ENCODE measurements around the gene PAAF1. TPM values are rescaled to one million over a fixed set of nuclear protein-coding genes. Genes with fewer than 3 reads are reported as not detected.

The PAAF1 gene
- total and polyA plus RNA-seq, 2 experiments from 2014 or later, result 13.6 to 18.1 TPM

DNA sequence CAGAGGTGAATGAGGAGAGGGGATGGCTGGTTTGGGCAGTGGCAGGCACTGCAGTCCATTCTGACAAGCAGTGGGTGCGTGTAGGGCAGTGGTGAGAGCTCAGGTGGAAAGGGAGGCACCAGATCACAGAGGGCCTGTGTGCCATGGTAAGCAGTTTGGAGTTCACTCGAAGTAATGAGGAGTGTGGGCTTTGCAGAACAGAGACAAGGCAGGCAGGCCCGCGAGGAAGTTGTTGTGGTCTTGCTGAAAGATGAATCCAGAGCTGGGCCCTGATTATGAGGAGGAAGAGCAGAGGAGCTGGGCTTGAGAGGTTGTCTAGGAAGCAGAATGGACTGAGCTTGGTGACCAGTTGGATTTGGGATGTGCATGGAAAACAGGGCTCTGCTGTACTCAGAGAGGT is 72.4 kb downstream of the PAAF1 start:
- no peaks in the 10 kb centered on the region for H4K20me1 ChIP-seq (replicated peaks; ENCODE audit: insufficient read depth)
- H3K4me1 ChIP-seq (ENCODE audit: insufficient read depth), result peaks cover 3% of the 10 kb centered on the region; the same call in 1 of the 2 replicates
- H2AFZ ChIP-seq, result no peak overlapping the region
- H3K4me3 ChIP-seq, result no peak overlapping the region
- H3K79me2 ChIP-seq (replicated peaks; ENCODE audit: insufficient read depth), result no peaks in the 10 kb centered on the region
- Mint-ChIP-seq H3K9me3 (peaks cover 7% of the 10 kb centered on the region; the same call in 2 of the 3 replicates), H3K27me3 (ENCODE audit: insufficient read depth, low read depth, poor library complexity) (no peaks in the 10 kb centered on the region), H3K36me3 (ENCODE audit: low read depth) (no peaks in the 10 kb centered on the region), H3K4me1 (no peaks in the 10 kb centered on the region; the same call in 2 of the 3 replicates), H3K27ac (no peak overlapping the region), H3K4me3 (no peak overlapping the region)
- no peaks in the 10 kb centered on the region for H3K9me2 ChIP-seq (ENCODE audit: insufficient read depth)
- H3F3A ChIP-seq (replicated peaks; ENCODE audit: low read depth), result no peaks in the 10 kb centered on the region
- TF ChIP-seq NANOG (IDR thresholded peaks at IDR 0.05; ENCODE audit: borderline replicate concordance) (no peak), ZNF462 (CRISPR knock-in tag; IDR thresholded peaks at IDR 0.05) (no peak), EZH2 (IDR thresholded peaks at IDR 0.05; ENCODE audit: low read depth, unreplicated experiment) (no peak), JUNB (IDR thresholded peaks at IDR 0.05; ENCODE audit: unreplicated experiment) (no peak), ETS1 (IDR thresholded peaks at IDR 0.05) (no peak), CREB1 (CRISPR knock-in tag; IDR thresholded peaks at IDR 0.05; ENCODE audit: low read depth) (no peak), ZNF331 (CRISPR knock-in tag; IDR thresholded peaks at IDR 0.05; ENCODE audit: low read depth) (no peak), POLR2AphosphoS5 (IDR thresholded peaks at IDR 0.05; ENCODE audit: low read depth) (no peak), STAT1 (IDR thresholded peaks at IDR 0.05; ENCODE audit: unreplicated experiment) (no peak), ZNF114 (CRISPR knock-in tag; IDR thresholded peaks at IDR 0.05) (no peak), EZH2phosphoT487 (IDR thresholded peaks at IDR 0.05; ENCODE audit: unreplicated experiment) (no peak)
- TF ChIP-seq, protein P1, sequence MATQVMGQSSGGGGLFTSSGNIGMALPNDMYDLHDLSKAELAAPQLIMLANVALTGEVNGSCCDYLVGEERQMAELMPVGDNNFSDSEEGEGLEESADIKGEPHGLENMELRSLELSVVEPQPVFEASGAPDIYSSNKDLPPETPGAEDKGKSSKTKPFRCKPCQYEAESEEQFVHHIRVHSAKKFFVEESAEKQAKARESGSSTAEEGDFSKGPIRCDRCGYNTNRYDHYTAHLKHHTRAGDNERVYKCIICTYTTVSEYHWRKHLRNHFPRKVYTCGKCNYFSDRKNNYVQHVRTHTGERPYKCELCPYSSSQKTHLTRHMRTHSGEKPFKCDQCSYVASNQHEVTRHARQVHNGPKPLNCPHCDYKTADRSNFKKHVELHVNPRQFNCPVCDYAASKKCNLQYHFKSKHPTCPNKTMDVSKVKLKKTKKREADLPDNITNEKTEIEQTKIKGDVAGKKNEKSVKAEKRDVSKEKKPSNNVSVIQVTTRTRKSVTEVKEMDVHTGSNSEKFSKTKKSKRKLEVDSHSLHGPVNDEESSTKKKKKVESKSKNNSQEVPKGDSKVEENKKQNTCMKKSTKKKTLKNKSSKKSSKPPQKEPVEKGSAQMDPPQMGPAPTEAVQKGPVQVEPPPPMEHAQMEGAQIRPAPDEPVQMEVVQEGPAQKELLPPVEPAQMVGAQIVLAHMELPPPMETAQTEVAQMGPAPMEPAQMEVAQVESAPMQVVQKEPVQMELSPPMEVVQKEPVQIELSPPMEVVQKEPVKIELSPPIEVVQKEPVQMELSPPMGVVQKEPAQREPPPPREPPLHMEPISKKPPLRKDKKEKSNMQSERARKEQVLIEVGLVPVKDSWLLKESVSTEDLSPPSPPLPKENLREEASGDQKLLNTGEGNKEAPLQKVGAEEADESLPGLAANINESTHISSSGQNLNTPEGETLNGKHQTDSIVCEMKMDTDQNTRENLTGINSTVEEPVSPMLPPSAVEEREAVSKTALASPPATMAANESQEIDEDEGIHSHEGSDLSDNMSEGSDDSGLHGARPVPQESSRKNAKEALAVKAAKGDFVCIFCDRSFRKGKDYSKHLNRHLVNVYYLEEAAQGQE (IDR thresholded peaks at IDR 0.05; ENCODE audit: unreplicated experiment), result no peak
- TF ChIP-seq, protein P2, sequence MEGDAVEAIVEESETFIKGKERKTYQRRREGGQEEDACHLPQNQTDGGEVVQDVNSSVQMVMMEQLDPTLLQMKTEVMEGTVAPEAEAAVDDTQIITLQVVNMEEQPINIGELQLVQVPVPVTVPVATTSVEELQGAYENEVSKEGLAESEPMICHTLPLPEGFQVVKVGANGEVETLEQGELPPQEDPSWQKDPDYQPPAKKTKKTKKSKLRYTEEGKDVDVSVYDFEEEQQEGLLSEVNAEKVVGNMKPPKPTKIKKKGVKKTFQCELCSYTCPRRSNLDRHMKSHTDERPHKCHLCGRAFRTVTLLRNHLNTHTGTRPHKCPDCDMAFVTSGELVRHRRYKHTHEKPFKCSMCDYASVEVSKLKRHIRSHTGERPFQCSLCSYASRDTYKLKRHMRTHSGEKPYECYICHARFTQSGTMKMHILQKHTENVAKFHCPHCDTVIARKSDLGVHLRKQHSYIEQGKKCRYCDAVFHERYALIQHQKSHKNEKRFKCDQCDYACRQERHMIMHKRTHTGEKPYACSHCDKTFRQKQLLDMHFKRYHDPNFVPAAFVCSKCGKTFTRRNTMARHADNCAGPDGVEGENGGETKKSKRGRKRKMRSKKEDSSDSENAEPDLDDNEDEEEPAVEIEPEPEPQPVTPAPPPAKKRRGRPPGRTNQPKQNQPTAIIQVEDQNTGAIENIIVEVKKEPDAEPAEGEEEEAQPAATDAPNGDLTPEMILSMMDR (conservative IDR thresholded peaks at IDR 0.05; ENCODE audit: low read depth in 2 of 2), result no peak
- no peak overlapping the region for H3K4me2 ChIP-seq
- ATAC-seq (no peak), DNase-seq (ENCODE audit: low spot score) (no peak)
- H3K27ac ChIP-seq (ENCODE audit: low read depth), result no peak overlapping the region
- no peaks in the 10 kb centered on the region for H3K36me3 ChIP-seq (ENCODE audit: insufficient read depth)
- H3K27me3 ChIP-seq (ENCODE audit: insufficient read depth), result no peaks in the 10 kb centered on the region
